Gastroesophageal sphincter (tissue), 3 donors: Measurements from ENCODE around the gene ABAT.

Source experiments
- CTCF ChIP-seq, 4 experiments: fragments of 200-600 bp in 2 of 4; fragments of 450-650 bp in 2 of 4; sonication (generic) in 1 of 4; IDR thresholded peaks; one replicate each; pipeline ENCODE4 v1.5.1; 2017 to 2019; ENCODE audit warnings: antibody characterized with exemption in 4 of 4, mild to moderate bottlenecking in 2 of 4, moderate library complexity in 2 of 4
- EP300 ChIP-seq: sonication (generic); formaldehyde crosslinking; IDR thresholded peaks from one replicate; pipeline ENCODE4 v1.6.1; 2017; ENCODE audit warnings: antibody characterized with exemption, mild to moderate bottlenecking
- POLR2A ChIP-seq, 2 donors: fragments of 450-650 bp; IDR thresholded peaks; one replicate each; pipeline ENCODE4 v1.6.1; 2017; ENCODE audit warnings: antibody characterized with exemption in 2 of 2, mild to moderate bottlenecking in 2 of 2, moderate library complexity in 1 of 2

- no peak for TF ChIP-seq POLR2A (IDR thresholded peaks at IDR 0.05)
- no peak for TF ChIP-seq EP300
- no peak for TF ChIP-seq CTCF (IDR thresholded peaks at IDR 0.05)
Observed at GRCh38 chr16:8762254-8762653, 87.8 kb downstream of the ABAT start.
